Upper lobe of left lung (tissue), 6 donors: ENCODE measurements around the gene CDH26. TPM values are rescaled to one million over a fixed set of nuclear protein-coding genes. Genes with fewer than 3 reads are reported as not detected.
A peak's percentile ranks its signal among the peaks of the same experiment; 100 is the strongest.

ENCODE experiments used
- ATAC-seq, 2 donors: fragments of 200-7000 bp; cut with Tn5 transposase; one replicate each; pipeline ENCODE4 v1.9.1; 2022; ENCODE audit warnings: mild to moderate bottlenecking in 2 of 2, moderate library complexity in 2 of 2; ENCODE audit not compliant: low FRiP score in 2 of 2
- DNase-seq, 2 donors: peaks; one replicate each; pipeline ENCODE4 v3.0.0-alpha.2; 2019 to 2020
- H3K27ac ChIP-seq, 4 donors: fragments of 200-600 bp; sonication (generic); one replicate each; pipeline ENCODE4 v1.5.1; 2016 to 2019
- H3K27me3 ChIP-seq, 4 donors: fragments of 200-600 bp; sonication (generic); one replicate each; pipeline ENCODE4 v1.5.1; 2017 to 2019
- H3K36me3 ChIP-seq, 4 donors: fragments of 200-600 bp; sonication (generic); one replicate each; pipeline ENCODE4 v1.5.1; 2016 to 2019
- H3K4me1 ChIP-seq, 4 donors: fragments of 200-600 bp; sonication (generic); one replicate each; pipeline ENCODE4 v1.5.1; 2018 to 2019
- H3K4me3 ChIP-seq, 4 donors: fragments of 200-600 bp; sonication (generic); one replicate each; pipeline ENCODE4 v1.5.1; 2017 to 2019; ENCODE audit warnings: mild to moderate bottlenecking in 2 of 4, moderate library complexity in 1 of 4
- H3K9me3 ChIP-seq, 4 donors: fragments of 200-600 bp; sonication (generic); one replicate each; pipeline ENCODE4 v1.5.1; 2018 to 2019
- EP300 ChIP-seq, 4 donors: sonication (generic); formaldehyde crosslinking; IDR thresholded peaks; one replicate each; pipeline ENCODE4 v1.5.1; 2017; ENCODE audit warnings: antibody characterized with exemption in 4 of 4, control low read depth in 2 of 4
- POLR2A ChIP-seq, 4 donors: fragments of 450-650 bp; IDR thresholded peaks; one replicate each; pipeline ENCODE4 v1.5.1; 2016 to 2017; ENCODE audit warnings: antibody characterized with exemption in 4 of 4, mild to moderate bottlenecking in 2 of 4
- POLR2AphosphoS5 ChIP-seq, 2 donors: sonication (generic); formaldehyde crosslinking; IDR thresholded peaks; one replicate each; pipeline ENCODE4 v1.5.1; 2017; ENCODE audit warnings: antibody characterized with exemption in 2 of 2
- WGBS, 2 donors: methylation state at CpG; one replicate each; pipeline ENCODE4 v1.1.5; 2017 to 2018; 5-methylcytosine and 5-hydroxymethylcytosine counted together
- total RNA-seq, 6 donors: library from RNA; depleted of rRNA in 4 of 6; stranded (reverse); fragments of >200 nt in 4 of 6; gene quantifications; one replicate each; pipeline versions ENCODE4 v1.1.0 to v1.2.1, GENCODE V29; 2016 to 2021
- TF ChIP-seq, protein P1 (sequence below), 6 experiments: fragments of 450-650 bp in 4 of 6; fragments of 200-600 bp in 2 of 6; sonication (generic) in 2 of 6; IDR thresholded peaks; one replicate each; pipeline ENCODE4 v1.5.1; 2016 to 2019; ENCODE audit warnings: antibody characterized with exemption in 6 of 6
- donor health status: DM: no; HTN: no; CAD: no; lungs with moderate emphysema.
- donor health status: DM: no; HTN: yes; CAD: no; lungs with severe emphysema.

Gene CDH26
- total RNA-seq, 6 donors from 2014 or later: 4.0 to 18.9 (median 11.1) TPM

DNA sequence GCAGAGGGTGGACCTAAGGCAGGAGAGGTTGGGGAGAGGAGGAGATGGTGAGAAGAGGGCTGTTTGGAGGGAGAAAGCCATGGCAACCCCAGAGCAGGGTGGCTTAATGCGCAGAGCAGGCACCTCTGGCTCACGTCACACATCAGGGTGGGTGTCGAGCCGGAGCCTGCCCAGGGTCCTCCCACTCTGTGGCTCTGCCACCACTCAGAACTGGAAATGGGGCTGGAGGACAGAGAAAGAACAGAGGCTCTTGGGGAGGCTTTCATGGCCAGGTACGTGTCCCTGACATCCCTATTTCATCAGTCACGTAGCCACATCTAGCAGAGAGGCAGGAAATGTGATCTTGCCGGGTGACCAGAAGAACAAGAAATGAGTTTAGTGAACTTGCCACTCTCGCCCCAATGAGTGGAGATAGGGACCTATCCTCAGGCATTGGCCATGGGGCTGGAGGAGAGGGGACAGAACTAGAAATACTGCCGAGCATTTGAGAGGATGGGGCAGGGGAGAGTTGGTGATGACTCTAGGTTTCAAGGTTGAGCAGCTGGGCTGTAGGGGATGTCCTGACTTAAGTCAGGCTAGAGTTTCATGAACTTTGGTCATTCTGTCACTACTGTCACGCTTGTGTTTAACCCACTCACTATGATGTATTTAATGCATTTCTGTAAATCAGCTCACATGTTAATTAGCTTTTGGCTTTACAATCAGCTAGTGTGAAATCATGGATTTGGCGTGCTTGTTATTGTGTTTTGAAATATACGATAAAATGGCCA is 52.7 kb downstream of the CDH26 start:
- peak in 1 of 2 donors; percentile 25 for DNase-seq
- Histone ChIP-seq H3K9me3 (peaks cover 0 to 3% (median 0%) of the 10 kb centered on the region in 4 donors), H3K36me3 (no peaks in the 10 kb centered on the region), H3K4me1 (no peaks in the 10 kb centered on the region), H3K4me3 (no peak overlapping the region), H3K27me3 (no peaks in the 10 kb centered on the region), H3K27ac (no peak overlapping the region)
- TF ChIP-seq POLR2A (IDR thresholded peaks at IDR 0.05) (no peak), POLR2AphosphoS5 (IDR thresholded peaks at IDR 0.05) (no peak), EP300 (IDR thresholded peaks at IDR 0.05) (no peak)
- TF ChIP-seq, protein P1, sequence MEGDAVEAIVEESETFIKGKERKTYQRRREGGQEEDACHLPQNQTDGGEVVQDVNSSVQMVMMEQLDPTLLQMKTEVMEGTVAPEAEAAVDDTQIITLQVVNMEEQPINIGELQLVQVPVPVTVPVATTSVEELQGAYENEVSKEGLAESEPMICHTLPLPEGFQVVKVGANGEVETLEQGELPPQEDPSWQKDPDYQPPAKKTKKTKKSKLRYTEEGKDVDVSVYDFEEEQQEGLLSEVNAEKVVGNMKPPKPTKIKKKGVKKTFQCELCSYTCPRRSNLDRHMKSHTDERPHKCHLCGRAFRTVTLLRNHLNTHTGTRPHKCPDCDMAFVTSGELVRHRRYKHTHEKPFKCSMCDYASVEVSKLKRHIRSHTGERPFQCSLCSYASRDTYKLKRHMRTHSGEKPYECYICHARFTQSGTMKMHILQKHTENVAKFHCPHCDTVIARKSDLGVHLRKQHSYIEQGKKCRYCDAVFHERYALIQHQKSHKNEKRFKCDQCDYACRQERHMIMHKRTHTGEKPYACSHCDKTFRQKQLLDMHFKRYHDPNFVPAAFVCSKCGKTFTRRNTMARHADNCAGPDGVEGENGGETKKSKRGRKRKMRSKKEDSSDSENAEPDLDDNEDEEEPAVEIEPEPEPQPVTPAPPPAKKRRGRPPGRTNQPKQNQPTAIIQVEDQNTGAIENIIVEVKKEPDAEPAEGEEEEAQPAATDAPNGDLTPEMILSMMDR (IDR thresholded peaks at IDR 0.05): no peak
- no peak for ATAC-seq
- 90 to 92% methylated on average over 12 of the region's 12 CpGs for WGBS, 2 donors

DNA sequence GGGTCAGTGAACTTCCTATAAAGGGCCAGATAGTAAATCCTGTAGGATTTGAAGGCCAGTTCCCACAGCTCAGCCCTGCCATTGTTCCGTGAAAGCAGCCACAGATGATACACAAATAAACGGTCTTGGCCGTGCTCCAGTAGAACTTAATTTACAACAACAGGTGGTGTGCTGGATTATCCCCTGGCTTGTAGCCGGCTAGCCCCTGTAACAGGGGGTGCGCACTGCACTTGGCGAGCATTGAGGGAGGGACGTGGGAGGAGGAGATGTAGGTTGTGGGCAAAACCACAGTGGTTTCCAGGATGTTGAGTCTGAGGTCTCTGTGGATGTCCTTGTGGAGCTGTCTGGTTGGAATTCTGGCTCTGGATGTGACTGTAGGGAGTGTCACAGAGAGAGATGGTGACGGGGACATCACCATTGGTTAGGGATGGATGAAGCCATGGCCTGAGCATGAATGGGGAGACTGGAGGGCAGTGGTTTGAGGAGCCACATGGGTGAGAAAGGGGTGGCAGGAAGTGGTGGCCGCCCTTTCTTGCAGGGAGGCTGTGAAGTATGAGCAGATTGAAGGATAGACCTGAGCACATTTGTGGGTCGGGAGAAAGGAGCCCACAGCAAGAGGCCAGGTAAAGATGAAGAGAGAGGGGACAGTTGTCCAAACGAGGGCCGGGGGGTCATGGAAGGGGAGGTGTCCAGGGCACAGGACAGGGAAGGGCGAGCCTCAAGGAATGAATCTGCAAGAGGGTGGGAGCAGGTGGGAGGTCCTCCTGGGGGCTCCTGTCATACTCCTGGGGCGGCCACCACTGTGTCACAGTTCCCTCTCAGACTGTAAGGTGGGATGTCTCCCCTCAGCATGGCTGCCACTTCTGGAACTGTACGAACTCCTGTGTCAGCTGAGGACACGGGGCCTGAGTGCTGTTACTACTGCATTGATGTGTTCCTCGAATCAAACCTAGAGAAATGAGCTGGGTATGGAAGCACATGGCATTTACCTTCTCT is 53.6 kb downstream of the CDH26 start:
- H3K9me3 ChIP-seq: peaks cover 0 to 5% (median 0%) of the 10 kb centered on the region in 4 donors
- no peaks in the 10 kb centered on the region for H3K27me3 ChIP-seq
- H3K4me3 ChIP-seq: no peak overlapping the region
- DNase-seq (no peak), ATAC-seq (no peak)
- H3K27ac ChIP-seq: no peak overlapping the region
- no peak for TF ChIP-seq POLR2AphosphoS5 (IDR thresholded peaks at IDR 0.05)
- no peak for TF ChIP-seq EP300 (IDR thresholded peaks at IDR 0.05)
- TF ChIP-seq, protein P1 (IDR thresholded peaks at IDR 0.05): no peak
- no peak for TF ChIP-seq POLR2A (IDR thresholded peaks at IDR 0.05)
- 75 to 77% methylated on average over 16 to 17 of the region's 17 CpGs for WGBS, 2 donors
- H3K4me1 ChIP-seq: no peaks in the 10 kb centered on the region
- no peaks in the 10 kb centered on the region for H3K36me3 ChIP-seq

DNA sequence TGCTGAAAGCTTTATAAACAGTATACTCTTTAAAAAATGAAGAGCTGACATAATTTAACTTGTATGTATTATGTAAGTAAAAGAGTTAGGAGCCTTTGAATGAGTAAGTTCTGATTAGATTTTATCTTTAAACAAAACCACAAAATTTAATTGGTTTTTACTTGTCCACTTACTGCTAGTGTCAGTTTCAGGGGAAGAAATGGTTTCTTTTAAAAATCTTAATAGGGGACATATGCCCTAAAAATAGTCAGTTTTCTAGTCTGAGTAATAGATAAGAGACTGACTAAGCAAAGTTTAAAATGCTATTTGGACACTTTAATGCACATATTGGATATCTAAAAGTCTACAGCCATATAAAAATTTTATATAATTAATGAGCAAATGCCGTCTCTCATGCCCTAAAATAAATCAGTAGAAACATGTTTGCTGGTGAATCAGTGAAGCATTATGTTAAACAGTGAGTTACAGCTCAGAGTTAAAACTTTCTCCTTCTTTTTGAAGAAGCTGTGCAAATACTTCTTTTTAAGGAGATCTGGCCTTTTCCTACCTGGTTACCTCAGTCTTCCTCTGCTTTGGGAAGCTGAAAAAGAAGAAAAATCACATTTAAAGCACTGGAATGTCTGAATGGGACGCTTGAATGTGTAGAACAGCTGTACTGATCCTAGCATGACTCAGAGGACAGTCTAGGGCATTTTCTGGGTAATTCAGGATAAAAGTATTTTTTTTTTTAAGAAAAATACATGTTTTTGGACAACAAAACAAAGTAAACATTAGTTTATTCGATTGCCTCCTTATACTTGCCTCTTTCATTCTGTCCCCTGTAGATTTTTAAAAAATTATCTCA is 55.3 kb downstream of the CDH26 start:
- 80 to 85% methylated on average over 3 of the region's 3 CpGs for WGBS, 2 donors

DNA sequence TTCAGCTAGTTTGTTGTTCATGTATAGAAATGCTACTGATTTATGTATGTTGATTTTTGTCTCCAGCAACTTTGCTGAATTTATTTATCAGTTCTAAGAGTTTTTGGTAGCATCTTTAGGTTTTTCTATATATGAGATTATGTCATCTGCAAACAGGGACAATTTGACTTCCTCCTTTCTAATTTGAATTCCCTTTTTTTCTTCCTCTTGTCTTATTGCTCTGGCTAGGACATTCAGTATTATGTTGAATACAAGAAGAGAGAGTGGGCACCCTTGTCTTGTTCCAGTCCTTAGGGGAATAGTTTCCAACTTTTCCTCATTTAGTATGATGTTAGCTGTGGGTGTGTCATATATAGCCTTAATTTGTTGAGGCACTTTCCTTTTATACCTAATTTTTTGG is 58.2 kb downstream of the CDH26 start:
- peaks cover 0 to 5% (median 0%) of the 10 kb centered on the region in 4 donors for H3K9me3 ChIP-seq
- no peaks in the 10 kb centered on the region for H3K27me3 ChIP-seq
- no peak overlapping the region for H3K4me3 ChIP-seq
- ATAC-seq (peak in 1 of 2 donors; percentile 32), DNase-seq (no peak)
- no peaks in the 10 kb centered on the region for H3K4me1 ChIP-seq
- H3K27ac ChIP-seq: no peak overlapping the region
- TF ChIP-seq EP300 (IDR thresholded peaks at IDR 0.05) (no peak), POLR2AphosphoS5 (IDR thresholded peaks at IDR 0.05) (no peak), POLR2A (IDR thresholded peaks at IDR 0.05) (no peak)
- TF ChIP-seq, protein P1 (IDR thresholded peaks at IDR 0.05): no peak
- no peaks in the 10 kb centered on the region for H3K36me3 ChIP-seq

More for the DNA sequence above, 55.3 kb downstream of the CDH26 start:
- TF ChIP-seq POLR2AphosphoS5 (IDR thresholded peaks at IDR 0.05) (no peak), POLR2A (IDR thresholded peaks at IDR 0.05) (no peak), EP300 (IDR thresholded peaks at IDR 0.05) (no peak)
- TF ChIP-seq, protein P1 (IDR thresholded peaks at IDR 0.05): no peak
- Histone ChIP-seq H3K9me3 (peaks cover 0 to 5% (median 0%) of the 10 kb centered on the region in 4 donors), H3K4me1 (no peaks in the 10 kb centered on the region), H3K27ac (no peak overlapping the region), H3K36me3 (no peaks in the 10 kb centered on the region), H3K4me3 (no peak overlapping the region), H3K27me3 (no peaks in the 10 kb centered on the region)
- DNase-seq: no peak
- ATAC-seq: no peak
